SK-N-SH (cell line): Measurements from ENCODE around the gene PRR12. TPM values are rescaled to one million over a fixed set of nuclear protein-coding genes. Genes with fewer than 3 reads are reported as not detected.

Experiments used
- CTCF ChIA-PET: fragments of 300-600, 350-600 bp; formaldehyde crosslinking; extraction: SDS; loops from one replicate; lab custom pipeline; 2021; lab: Yijun Ruan, JAX
- POLR2A ChIA-PET: fragments of 350-600 bp; sonication (Branson Sonifier 250); formaldehyde crosslinking; extraction: SDS; loops from one replicate; lab custom pipeline; 2020; ENCODE audit warnings: antibody characterized with exemption, inconsistent platforms; lab: Yijun Ruan, JAX
- DNase-seq: peaks from one replicate; pipeline ENCODE4 v3.0.0; 2012
- H2AFZ ChIP-seq: fragments of 200-600 bp; sonication (generic); 2 replicates; pipeline ENCODE4 v1.8.1; 2016; ENCODE audit warnings: antibody characterized with exemption, mild to moderate bottlenecking, low read depth
- H3F3A ChIP-seq: fragments of 200-600 bp; sonication (generic); replicated peaks from 2 replicates; pipeline ENCODE3; 2016; ENCODE audit warnings: antibody characterized with exemption, mild to moderate bottlenecking; ENCODE audit not compliant: insufficient read depth
- H3K27ac ChIP-seq, 2 experiments: fragments of 200-500 bp in 1 of 2; fragments of 200-600 bp in 1 of 2; sonication (Bioruptor generic) in 1 of 2; sonication (generic), shearing (Covaris generic) in 1 of 2; 2 replicates each; pipeline versions ENCODE4 v1.5.1 to v1.6.1; 2014 to 2016; ENCODE audit warnings: low read depth in 2 of 2, inconsistent platforms in 1 of 2, low read length in 1 of 2, mild to moderate bottlenecking in 1 of 2, mixed read lengths in 1 of 2
- H3K27me3 ChIP-seq: fragments of 200-600 bp; sonication (generic), shearing (Covaris generic); 2 replicates; pipeline ENCODE4 v1.6.1; 2016; ENCODE audit warnings: mixed run types; ENCODE audit not compliant: insufficient read depth
- H3K36me3 ChIP-seq, 2 experiments: fragments of 200-500 bp in 1 of 2; fragments of 200-600 bp in 1 of 2; sonication (Bioruptor generic) in 1 of 2; sonication (generic) in 1 of 2; replicated peaks in 1 of 2; 2 replicates each; pipeline versions ENCODE3 to v1.5.1; 2014 to 2016; ENCODE audit warnings: low read length in 1 of 2, mild to moderate bottlenecking in 1 of 2; ENCODE audit not compliant: insufficient read depth in 2 of 2, control insufficient read depth in 1 of 2
- H3K4me1 ChIP-seq, 2 experiments: fragments of 200-500 bp in 1 of 2; fragments of 200-600 bp in 1 of 2; sonication (Bioruptor generic) in 1 of 2; sonication (generic), shearing (Covaris generic) in 1 of 2; 2 replicates each; pipeline versions ENCODE4 v1.5.1 to v1.6.1; 2014 to 2016; ENCODE audit warnings: low read depth in 1 of 2, low read length in 1 of 2, mixed run types in 1 of 2; ENCODE audit not compliant: insufficient read depth in 2 of 2, control insufficient read depth in 1 of 2
- H3K4me2 ChIP-seq: fragments of 200-600 bp; sonication (generic), shearing (Covaris generic); 2 replicates; pipeline ENCODE4 v1.6.1; 2017; ENCODE audit warnings: mixed run types
- H3K4me3 ChIP-seq, 2 experiments: fragments of 200-500 bp in 1 of 2; fragments of 200-600 bp in 1 of 2; sonication (Bioruptor generic) in 1 of 2; sonication (generic), shearing (Covaris generic) in 1 of 2; 2 replicates each; pipeline versions ENCODE4 v1.5.1 to v1.8.1; 2014 to 2016; ENCODE audit warnings: low read depth in 2 of 2, inconsistent platforms in 1 of 2, low read length in 1 of 2, mild to moderate bottlenecking in 1 of 2, mixed read lengths in 1 of 2, moderate library complexity in 1 of 2
- H3K79me2 ChIP-seq: fragments of 200-600 bp; sonication (generic); 2 replicates; pipeline ENCODE4 v1.8.1; 2017; ENCODE audit warnings: mild to moderate bottlenecking; ENCODE audit not compliant: insufficient read depth
- H3K9ac ChIP-seq: fragments of 200-600 bp; sonication (generic); 2 replicates; pipeline ENCODE4 v1.6.1; 2017; ENCODE audit warnings: mixed run types
- H3K9me2 ChIP-seq: fragments of 200-600 bp; sonication (generic); 2 replicates; pipeline ENCODE4 v1.6.1; 2017; ENCODE audit warnings: mixed run types
- H3K9me3 ChIP-seq: fragments of 200-600 bp; sonication (generic); 2 replicates; pipeline ENCODE4 v1.6.1; 2017; ENCODE audit warnings: mixed run types, mild to moderate bottlenecking, moderate library complexity
- H4K20me1 ChIP-seq: fragments of 200-600 bp; sonication (generic); 2 replicates; pipeline ENCODE4 v1.6.1; 2017; ENCODE audit warnings: mild to moderate bottlenecking, mixed run types; ENCODE audit not compliant: insufficient read depth
- CHD2 ChIP-seq: fragments of 150-350 bp; IDR thresholded peaks from 2 replicates; pipeline ENCODE4 v1.6.1; 2018; ENCODE audit warnings: low read length; ENCODE audit not compliant: partially characterized antibody
- ELF1 ChIP-seq: IDR thresholded peaks from 2 replicates; pipeline ENCODE4 v1.4.0; 2012
- EZH2phosphoT487 ChIP-seq: fragments of 200-600 bp; sonication (generic); IDR thresholded peaks from 2 replicates; pipeline ENCODE4 v1.6.1; 2017; ENCODE audit warnings: low read depth, mixed run types, mild to moderate bottlenecking, antibody characterized with exemption, moderate library complexity, borderline replicate concordance
- FOSL2 ChIP-seq: IDR thresholded peaks from 2 replicates; pipeline ENCODE4 v1.4.0; 2012; ENCODE audit warnings: low read depth, mild to moderate bottlenecking, moderate library complexity, borderline replicate concordance
- FOXM1 ChIP-seq: IDR thresholded peaks from 2 replicates; pipeline ENCODE4 v1.4.0; 2012; ENCODE audit warnings: low read depth, mild to moderate bottlenecking
- GABPA ChIP-seq: IDR thresholded peaks from 2 replicates; pipeline ENCODE4 v1.4.0; 2012; ENCODE audit warnings: low read depth, mild to moderate bottlenecking
- JUND ChIP-seq: IDR thresholded peaks from 2 replicates; pipeline ENCODE4 v1.4.0; 2012
- NRF1 ChIP-seq: IDR thresholded peaks from 2 replicates; pipeline ENCODE4 v1.6.1; 2012; ENCODE audit warnings: low read depth, mild to moderate bottlenecking, low read length
- RAD21 ChIP-seq: IDR thresholded peaks from 2 replicates; pipeline ENCODE4 v1.6.1; 2012; ENCODE audit warnings: mild to moderate bottlenecking, low read length
- RCOR1 ChIP-seq: fragments of 150-350 bp; IDR thresholded peaks from 2 replicates; pipeline ENCODE4 v1.6.1; 2017; ENCODE audit warnings: antibody characterized with exemption, low read length
- RFX5 ChIP-seq: IDR thresholded peaks from 2 replicates; pipeline ENCODE4 v1.6.1; 2012; ENCODE audit warnings: mild to moderate bottlenecking, improper control_type of control experiment, low read length
- SIN3A ChIP-seq: IDR thresholded peaks from 2 replicates; pipeline ENCODE4 v1.6.1; 2012; ENCODE audit warnings: low read depth, mild to moderate bottlenecking, low read length, moderate library complexity, borderline replicate concordance
- SMC3 ChIP-seq: IDR thresholded peaks from 2 replicates; pipeline ENCODE4 v1.6.1; 2012; ENCODE audit warnings: low read depth, low read length, improper control_type of control experiment
- TAF1 ChIP-seq: IDR thresholded peaks from 2 replicates; pipeline ENCODE4 v1.6.1; 2012; ENCODE audit warnings: low read depth, mild to moderate bottlenecking, low read length, moderate library complexity, borderline replicate concordance
- WGBS: methylation state at CpG from one replicate; pipeline ENCODE4 v1.1.6; 2017; ENCODE audit warnings: low lambda C conversion rate; 5-methylcytosine and 5-hydroxymethylcytosine counted together
- polyA plus RNA-seq, 3 experiments: library from polyadenylated mRNA; depleted of rRNA; stranded (reverse); fragments of >200 nt; gene quantifications; 2 replicates each; pipeline ENCODE4 v1.2.3, GENCODE V29; 2012
- TF ChIP-seq, protein P1 (sequence below): IDR thresholded peaks from 2 replicates; pipeline ENCODE4 v1.4.0; 2012; ENCODE audit warnings: low read depth, borderline replicate concordance
- TF ChIP-seq, protein P2 (sequence below): fragments of 200-600 bp; sonication (generic); IDR thresholded peaks from 2 replicates; pipeline ENCODE4 v1.6.1; 2017; ENCODE audit warnings: antibody characterized with exemption, mild to moderate bottlenecking, moderate library complexity
- TF ChIP-seq, protein P3 (sequence below): fragments of 150-350 bp; IDR thresholded peaks from 2 replicates; pipeline ENCODE4 v1.6.1; 2017; ENCODE audit warnings: antibody characterized with exemption, low read length, low read depth, borderline replicate concordance
- TF ChIP-seq, protein P4 (sequence below): IDR thresholded peaks from 2 replicates; pipeline ENCODE4 v1.6.1; 2012; ENCODE audit warnings: mild to moderate bottlenecking, low read depth, low read length, moderate library complexity
- TF ChIP-seq, protein P5 (sequence below): IDR thresholded peaks from 2 replicates; pipeline ENCODE4 v1.4.0; 2012; ENCODE audit warnings: low read depth, borderline replicate concordance

The PRR12 gene
- polyA plus RNA-seq, 1 of the 3 experiments (the other 2 are of a cell fraction), result 1.7 TPM

DNA sequence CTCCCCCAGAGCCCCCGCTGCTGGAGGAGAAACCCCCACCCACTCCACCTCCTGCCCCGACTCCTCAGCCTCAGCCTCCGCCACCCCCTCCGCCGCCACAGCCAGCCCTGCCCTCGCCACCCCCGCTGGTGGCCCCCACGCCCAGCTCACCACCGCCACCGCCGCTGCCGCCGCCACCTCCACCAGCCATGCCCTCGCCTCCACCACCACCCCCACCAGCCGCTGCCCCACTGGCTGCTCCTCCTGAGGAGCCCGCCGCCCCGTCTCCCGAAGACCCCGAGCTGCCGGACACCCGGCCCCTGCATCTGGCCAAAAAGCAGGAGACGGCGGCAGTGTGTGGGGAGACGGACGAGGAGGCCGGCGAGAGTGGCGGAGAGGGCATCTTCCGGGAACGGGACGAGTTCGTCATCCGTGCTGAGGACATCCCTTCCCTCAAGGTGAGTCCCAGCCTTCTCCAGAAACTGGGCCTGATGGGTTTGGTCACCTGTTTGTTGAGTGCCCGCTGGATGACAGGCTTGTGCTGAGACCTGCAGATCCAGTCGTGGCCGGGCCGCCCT lies 10.6 kb downstream of the PRR12 start:
- no peaks in the 10 kb centered on the region for H3K9me2 ChIP-seq
- H3K4me2 ChIP-seq, result no peak overlapping the region
- TF ChIP-seq, protein P1, sequence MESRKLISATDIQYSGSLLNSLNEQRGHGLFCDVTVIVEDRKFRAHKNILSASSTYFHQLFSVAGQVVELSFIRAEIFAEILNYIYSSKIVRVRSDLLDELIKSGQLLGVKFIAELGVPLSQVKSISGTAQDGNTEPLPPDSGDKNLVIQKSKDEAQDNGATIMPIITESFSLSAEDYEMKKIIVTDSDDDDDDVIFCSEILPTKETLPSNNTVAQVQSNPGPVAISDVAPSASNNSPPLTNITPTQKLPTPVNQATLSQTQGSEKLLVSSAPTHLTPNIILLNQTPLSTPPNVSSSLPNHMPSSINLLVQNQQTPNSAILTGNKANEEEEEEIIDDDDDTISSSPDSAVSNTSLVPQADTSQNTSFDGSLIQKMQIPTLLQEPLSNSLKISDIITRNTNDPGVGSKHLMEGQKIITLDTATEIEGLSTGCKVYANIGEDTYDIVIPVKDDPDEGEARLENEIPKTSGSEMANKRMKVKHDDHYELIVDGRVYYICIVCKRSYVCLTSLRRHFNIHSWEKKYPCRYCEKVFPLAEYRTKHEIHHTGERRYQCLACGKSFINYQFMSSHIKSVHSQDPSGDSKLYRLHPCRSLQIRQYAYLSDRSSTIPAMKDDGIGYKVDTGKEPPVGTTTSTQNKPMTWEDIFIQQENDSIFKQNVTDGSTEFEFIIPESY, result no peak
- no peak for TF ChIP-seq RAD21
- no peak for TF ChIP-seq NRF1
- TF ChIP-seq CHD2, result no peak
- TF ChIP-seq SMC3, result no peak
- no peak for TF ChIP-seq GABPA
- TF ChIP-seq, protein P2, sequence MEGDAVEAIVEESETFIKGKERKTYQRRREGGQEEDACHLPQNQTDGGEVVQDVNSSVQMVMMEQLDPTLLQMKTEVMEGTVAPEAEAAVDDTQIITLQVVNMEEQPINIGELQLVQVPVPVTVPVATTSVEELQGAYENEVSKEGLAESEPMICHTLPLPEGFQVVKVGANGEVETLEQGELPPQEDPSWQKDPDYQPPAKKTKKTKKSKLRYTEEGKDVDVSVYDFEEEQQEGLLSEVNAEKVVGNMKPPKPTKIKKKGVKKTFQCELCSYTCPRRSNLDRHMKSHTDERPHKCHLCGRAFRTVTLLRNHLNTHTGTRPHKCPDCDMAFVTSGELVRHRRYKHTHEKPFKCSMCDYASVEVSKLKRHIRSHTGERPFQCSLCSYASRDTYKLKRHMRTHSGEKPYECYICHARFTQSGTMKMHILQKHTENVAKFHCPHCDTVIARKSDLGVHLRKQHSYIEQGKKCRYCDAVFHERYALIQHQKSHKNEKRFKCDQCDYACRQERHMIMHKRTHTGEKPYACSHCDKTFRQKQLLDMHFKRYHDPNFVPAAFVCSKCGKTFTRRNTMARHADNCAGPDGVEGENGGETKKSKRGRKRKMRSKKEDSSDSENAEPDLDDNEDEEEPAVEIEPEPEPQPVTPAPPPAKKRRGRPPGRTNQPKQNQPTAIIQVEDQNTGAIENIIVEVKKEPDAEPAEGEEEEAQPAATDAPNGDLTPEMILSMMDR, result no peak
- TF ChIP-seq, protein P3, sequence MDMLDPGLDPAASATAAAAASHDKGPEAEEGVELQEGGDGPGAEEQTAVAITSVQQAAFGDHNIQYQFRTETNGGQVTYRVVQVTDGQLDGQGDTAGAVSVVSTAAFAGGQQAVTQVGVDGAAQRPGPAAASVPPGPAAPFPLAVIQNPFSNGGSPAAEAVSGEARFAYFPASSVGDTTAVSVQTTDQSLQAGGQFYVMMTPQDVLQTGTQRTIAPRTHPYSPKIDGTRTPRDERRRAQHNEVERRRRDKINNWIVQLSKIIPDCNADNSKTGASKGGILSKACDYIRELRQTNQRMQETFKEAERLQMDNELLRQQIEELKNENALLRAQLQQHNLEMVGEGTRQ, result no peak
- no peak for TF ChIP-seq RCOR1
- TF ChIP-seq SIN3A, result no peak
- no peak for TF ChIP-seq FOSL2
- no peak for TF ChIP-seq TAF1
- TF ChIP-seq FOXM1, result no peak
- no peak for TF ChIP-seq ELF1
- TF ChIP-seq RFX5, result no peak
- TF ChIP-seq JUND, result no peak
- TF ChIP-seq EZH2phosphoT487, result no peak
- TF ChIP-seq, protein P4, sequence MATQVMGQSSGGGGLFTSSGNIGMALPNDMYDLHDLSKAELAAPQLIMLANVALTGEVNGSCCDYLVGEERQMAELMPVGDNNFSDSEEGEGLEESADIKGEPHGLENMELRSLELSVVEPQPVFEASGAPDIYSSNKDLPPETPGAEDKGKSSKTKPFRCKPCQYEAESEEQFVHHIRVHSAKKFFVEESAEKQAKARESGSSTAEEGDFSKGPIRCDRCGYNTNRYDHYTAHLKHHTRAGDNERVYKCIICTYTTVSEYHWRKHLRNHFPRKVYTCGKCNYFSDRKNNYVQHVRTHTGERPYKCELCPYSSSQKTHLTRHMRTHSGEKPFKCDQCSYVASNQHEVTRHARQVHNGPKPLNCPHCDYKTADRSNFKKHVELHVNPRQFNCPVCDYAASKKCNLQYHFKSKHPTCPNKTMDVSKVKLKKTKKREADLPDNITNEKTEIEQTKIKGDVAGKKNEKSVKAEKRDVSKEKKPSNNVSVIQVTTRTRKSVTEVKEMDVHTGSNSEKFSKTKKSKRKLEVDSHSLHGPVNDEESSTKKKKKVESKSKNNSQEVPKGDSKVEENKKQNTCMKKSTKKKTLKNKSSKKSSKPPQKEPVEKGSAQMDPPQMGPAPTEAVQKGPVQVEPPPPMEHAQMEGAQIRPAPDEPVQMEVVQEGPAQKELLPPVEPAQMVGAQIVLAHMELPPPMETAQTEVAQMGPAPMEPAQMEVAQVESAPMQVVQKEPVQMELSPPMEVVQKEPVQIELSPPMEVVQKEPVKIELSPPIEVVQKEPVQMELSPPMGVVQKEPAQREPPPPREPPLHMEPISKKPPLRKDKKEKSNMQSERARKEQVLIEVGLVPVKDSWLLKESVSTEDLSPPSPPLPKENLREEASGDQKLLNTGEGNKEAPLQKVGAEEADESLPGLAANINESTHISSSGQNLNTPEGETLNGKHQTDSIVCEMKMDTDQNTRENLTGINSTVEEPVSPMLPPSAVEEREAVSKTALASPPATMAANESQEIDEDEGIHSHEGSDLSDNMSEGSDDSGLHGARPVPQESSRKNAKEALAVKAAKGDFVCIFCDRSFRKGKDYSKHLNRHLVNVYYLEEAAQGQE, result no peak
- TF ChIP-seq, protein P5, sequence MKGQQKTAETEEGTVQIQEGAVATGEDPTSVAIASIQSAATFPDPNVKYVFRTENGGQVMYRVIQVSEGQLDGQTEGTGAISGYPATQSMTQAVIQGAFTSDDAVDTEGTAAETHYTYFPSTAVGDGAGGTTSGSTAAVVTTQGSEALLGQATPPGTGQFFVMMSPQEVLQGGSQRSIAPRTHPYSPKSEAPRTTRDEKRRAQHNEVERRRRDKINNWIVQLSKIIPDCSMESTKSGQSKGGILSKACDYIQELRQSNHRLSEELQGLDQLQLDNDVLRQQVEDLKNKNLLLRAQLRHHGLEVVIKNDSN, result no peak
- peaks cover 8% of the 10 kb centered on the region for H3F3A ChIP-seq
- ChIA-PET POLR2A (interaction anchor here (0.9 kb wide), 1 partner anchor 9 kb away, joined by 3 read pairs; no protein-coding TSS in a partner anchor), CTCF (interaction anchor here (0.8 to 1.3 kb wide), 2 partner anchors 31 to 66 kb away, joined by 3 to 5 read pairs; no protein-coding TSS in a partner anchor)
- WGBS, result 95% methylated on average over 38 of the region's 38 CpGs
- no peak overlapping the region for H3K27ac ChIP-seq
- H4K20me1 ChIP-seq, result peaks cover 61% of the 10 kb centered on the region
- H3K4me1 ChIP-seq, result no peaks in the 10 kb centered on the region
- no peak for DNase-seq
- H3K27me3 ChIP-seq, result no peaks in the 10 kb centered on the region
- H3K9ac ChIP-seq, result no peak overlapping the region
- H3K4me3 ChIP-seq, result no peak overlapping the region
- H3K36me3 ChIP-seq, result peaks cover 48 to 50% of the 10 kb centered on the region in 2 experiments
- no peak overlapping the region for H2AFZ ChIP-seq
- H3K79me2 ChIP-seq, result peaks cover 86% of the 10 kb centered on the region
- no peaks in the 10 kb centered on the region for H3K9me3 ChIP-seq
